Lower lobe of right lung (tissue), 2 donors: Measurements from ENCODE around the gene PPP1R9A. TPM values are rescaled to one million over a fixed set of nuclear protein-coding genes. Genes with fewer than 3 reads are reported as not detected.

ENCODE experiments used
- ATAC-seq, 2 donors: fragments of 200-7000 bp; cut with Tn5 transposase; one replicate each; pipeline ENCODE4 v1.9.1; 2020 to 2022; ENCODE audit warnings: mild to moderate bottlenecking in 2 of 2, moderate library complexity in 2 of 2
- DNase-seq: peaks from one replicate; pipeline ENCODE4 v3.0.0-alpha.2; 2020
- H3K27ac ChIP-seq: fragments of 200-600 bp; one replicate; pipeline ENCODE4 v1.8.0; 2022
- H3K27me3 ChIP-seq: fragments of 200-600 bp; one replicate; pipeline ENCODE4 v1.8.0; 2022; ENCODE audit warnings: low read depth
- H3K36me3 ChIP-seq: fragments of 200-600 bp; one replicate; pipeline ENCODE4 v1.8.0; 2022; ENCODE audit warnings: mild to moderate bottlenecking
- H3K4me1 ChIP-seq: fragments of 200-600 bp; one replicate; pipeline ENCODE4 v1.8.0; 2022
- H3K4me3 ChIP-seq: fragments of 200-600 bp; one replicate; pipeline ENCODE4 v1.8.0; 2022; ENCODE audit warnings: mild to moderate bottlenecking
- H3K9me3 ChIP-seq: fragments of 200-600 bp; one replicate; pipeline ENCODE4 v1.8.0; 2022
- CTCF ChIP-seq: fragments of 200-600 bp; IDR thresholded peaks from one replicate; pipeline ENCODE4 v1.8.0; 2022; ENCODE audit warnings: antibody characterized with exemption, mild to moderate bottlenecking
- intact Hi-C: fragments of 100-400 bp; cut with DNase I; formaldehyde crosslinking; loops from one replicate; pipeline ENCODE4 v1.11.0; 2022
- total RNA-seq: library from RNA; stranded (reverse); fragmentation: NEBNext Ultra II Directional; extraction: Animal tissue kit (Norgen Biotek cat#: 25700); gene quantifications from one replicate; pipeline ENCODE4 v1.2.1, GENCODE V29; 2021
- donor health status: DM: no; HTN: yes; CAD: no; lungs with severe emphysema.

Gene PPP1R9A
- total RNA-seq, 1 donor from 2014 or later: 28.9 TPM

GRCh38 chr7:94933256-94933990, 26.0 kb downstream of the PPP1R9A start:
- intact Hi-C loops: no loop called here
- no peaks in the 10 kb centered on the region for H3K27me3 ChIP-seq
- DNase-seq (no peak), ATAC-seq (peak in 1 of 2 donors; percentile 46)
- H3K9me3 ChIP-seq: no peaks in the 10 kb centered on the region
- H3K27ac ChIP-seq: no peak overlapping the region
- no peaks in the 10 kb centered on the region for H3K36me3 ChIP-seq
- no peaks in the 10 kb centered on the region for H3K4me1 ChIP-seq
- TF ChIP-seq CTCF: no peak
- no peak overlapping the region for H3K4me3 ChIP-seq

- no peaks in the 10 kb centered on the region for H3K36me3 ChIP-seq
- intact Hi-C loops: no loop called here
- no peak for ATAC-seq
- DNase-seq: no peak
- no peak for TF ChIP-seq CTCF
- no peaks in the 10 kb centered on the region for H3K27me3 ChIP-seq
- H3K4me1 ChIP-seq: no peaks in the 10 kb centered on the region
- H3K9me3 ChIP-seq: no peaks in the 10 kb centered on the region
- no peak overlapping the region for H3K27ac ChIP-seq
- no peak overlapping the region for H3K4me3 ChIP-seq
Measured at GRCh38 chr7:94939395-94939794, 32.0 kb downstream of the PPP1R9A start.

- ATAC-seq (no peak), DNase-seq (no peak)
- no peaks in the 10 kb centered on the region for H3K27me3 ChIP-seq
- TF ChIP-seq CTCF: no peak
- intact Hi-C loops: no loop called here
- no peak overlapping the region for H3K4me3 ChIP-seq
- H3K4me1 ChIP-seq: no peaks in the 10 kb centered on the region
- H3K27ac ChIP-seq: no peak overlapping the region
- no peaks in the 10 kb centered on the region for H3K9me3 ChIP-seq
- no peaks in the 10 kb centered on the region for H3K36me3 ChIP-seq
Measured at GRCh38 chr7:94940241-94940640, 32.8 kb downstream of the PPP1R9A start.

GRCh38 chr7:94941844-94942632, 34.6 kb downstream of the PPP1R9A start:
- Histone ChIP-seq H3K4me1 (no peaks in the 10 kb centered on the region), H3K27me3 (no peaks in the 10 kb centered on the region), H3K4me3 (no peak overlapping the region), H3K9me3 (no peaks in the 10 kb centered on the region), H3K36me3 (no peaks in the 10 kb centered on the region), H3K27ac (no peak overlapping the region)
- no peak for DNase-seq
- no peak for TF ChIP-seq CTCF
- no peak for ATAC-seq
- intact Hi-C loops: no loop called here

GRCh38 chr7:94943134-94943533, 35.7 kb downstream of the PPP1R9A start:
- Histone ChIP-seq H3K4me3 (no peak overlapping the region), H3K27ac (no peak overlapping the region), H3K27me3 (no peaks in the 10 kb centered on the region), H3K4me1 (no peaks in the 10 kb centered on the region), H3K9me3 (no peaks in the 10 kb centered on the region), H3K36me3 (no peaks in the 10 kb centered on the region)
- DNase-seq (no peak), ATAC-seq (no peak)
- intact Hi-C loops: no loop called here
- no peak for TF ChIP-seq CTCF
